Subcutaneous abdominal adipose tissue (tissue), 5 donors: Measurements from ENCODE around the gene SURF4.

Experiments used
- H3K27ac ChIP-seq: one replicate; pipeline ENCODE4 v1.7.0; 2013; ENCODE audit warnings: low read depth, mild to moderate bottlenecking, inconsistent platforms, low read length, moderate library complexity
- H3K27me3 ChIP-seq, 5 donors: one replicate each; pipeline ENCODE4 v1.7.0; 2013; ENCODE audit warnings: low read length in 5 of 5, inconsistent platforms in 1 of 5; ENCODE audit not compliant: control insufficient read depth in 5 of 5, insufficient read depth in 4 of 5
- H3K36me3 ChIP-seq, 5 donors: one replicate each; pipeline ENCODE4 v1.7.0; 2013; ENCODE audit warnings: low read length in 5 of 5; ENCODE audit not compliant: control insufficient read depth in 5 of 5, insufficient read depth in 5 of 5
- H3K4me1 ChIP-seq, 5 donors: one replicate each; pipeline ENCODE4 v1.7.0; 2013; ENCODE audit warnings: low read length in 5 of 5, mild to moderate bottlenecking in 3 of 5, moderate library complexity in 1 of 5; ENCODE audit not compliant: control insufficient read depth in 5 of 5, insufficient read depth in 5 of 5
- H3K4me3 ChIP-seq, 5 donors: one replicate each; pipeline ENCODE4 v1.7.0; 2013; ENCODE audit warnings: low read length in 5 of 5, low read depth in 1 of 5
- H3K9ac ChIP-seq, 5 donors: one replicate each; pipeline ENCODE4 v1.7.0; 2013; ENCODE audit warnings: low read length in 5 of 5, mild to moderate bottlenecking in 4 of 5, moderate library complexity in 3 of 5
- H3K9me3 ChIP-seq, 5 donors: one replicate each; pipeline ENCODE4 v1.7.0; 2013; ENCODE audit warnings: low read length in 5 of 5; ENCODE audit not compliant: control insufficient read depth in 5 of 5
- donor health status: healthy.
- donor health status: healthy.
- donor health status: healthy.
- donor health status: healthy.
- donor health status: healthy.

SURF4 gene

DNA sequence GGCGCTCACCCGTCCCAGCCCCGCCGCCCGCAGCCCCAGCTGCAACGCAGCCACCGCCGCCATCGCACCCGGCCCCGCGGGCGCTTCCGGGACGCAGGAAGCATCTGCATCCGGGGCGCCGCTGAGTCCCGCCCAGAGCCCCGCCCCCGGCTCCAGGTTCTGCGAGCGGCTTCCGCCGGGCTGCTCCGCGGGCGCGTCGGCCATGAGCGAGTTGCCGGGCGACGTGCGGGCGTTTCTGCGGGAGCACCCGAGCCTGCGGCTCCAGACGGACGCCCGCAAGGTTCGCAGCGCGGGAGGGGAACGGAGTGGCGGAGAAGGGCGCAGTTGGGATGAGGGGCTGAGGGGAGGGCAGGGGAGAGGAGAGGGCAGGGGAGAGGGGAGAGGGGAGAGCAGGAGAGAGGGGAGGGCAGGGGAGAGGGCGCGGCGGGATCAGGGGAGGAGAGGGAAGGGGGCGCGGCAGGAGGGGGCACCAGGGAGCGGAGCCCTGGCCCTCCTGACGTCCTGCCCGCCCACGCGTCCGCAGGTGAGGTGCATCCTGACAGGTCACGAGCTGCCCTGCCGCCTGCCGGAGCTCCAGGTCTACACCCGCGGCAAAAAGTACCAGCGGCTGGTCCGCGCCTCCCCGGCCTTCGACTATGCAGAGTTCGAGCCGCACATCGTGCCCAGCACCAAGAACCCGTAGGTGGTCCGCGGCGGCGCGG, 19.3 kb downstream of the SURF4 start, which contains the start of the genes SURF1 and SURF2:
Gene SURF1 (minus strand): TSS at position 97 of the 701 bp plus-strand sequence. CDS start 34 bp downstream, at position 63.
Gene SURF2 (plus strand): TSS at position 160 of the 701 bp plus-strand sequence. CDS start 43 bp downstream, at position 203.
- Histone ChIP-seq H3K4me3 (peak within 1 kb of the TSS; percentile 72 to 88 (median 78)), H3K4me1 (peaks cover 2 to 54% (median 37%) of the 10 kb centered on the region in 5 donors), H3K27me3 (no peaks in the 10 kb centered on the region), H3K9me3 (peaks cover 0 to 2% (median 0%) of the 10 kb centered on the region in 5 donors), H3K9ac (peak within 1 kb of the TSS in 4 of 5 donors; percentile 79 to 87 (median 84)), H3K27ac (no peak within 1 kb of the TSS), H3K36me3 (peaks cover 0 to 65% (median 37%) of the 10 kb centered on the region in 5 donors)

DNA sequence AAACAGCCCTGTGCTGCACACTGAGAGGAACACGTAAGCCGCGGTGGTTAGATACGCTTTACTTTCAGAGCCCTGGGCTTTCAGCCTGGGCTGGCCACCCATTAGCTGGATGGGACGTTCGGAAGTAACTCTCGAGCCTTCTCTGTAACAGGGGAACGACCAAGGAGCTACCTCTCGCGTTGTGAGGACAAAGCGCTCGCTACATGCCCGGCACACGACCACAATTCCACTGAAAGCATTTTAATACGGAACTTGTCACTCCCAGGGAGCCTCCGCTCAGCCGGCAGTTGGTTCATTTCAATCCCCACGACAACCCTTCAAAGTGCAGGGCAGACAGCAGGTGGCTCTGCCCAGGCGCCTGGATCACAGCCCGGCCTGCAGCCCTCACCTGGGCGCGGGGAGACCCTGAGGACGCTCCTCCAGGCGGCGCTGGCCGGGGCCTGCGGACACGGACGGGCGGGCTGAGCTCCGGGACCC, 19.9 kb downstream of the SURF4 start:
- Histone ChIP-seq H3K4me1 (peaks cover 2 to 57% (median 37%) of the 10 kb centered on the region in 5 donors), H3K4me3 (peak overlapping the region; percentile 72 to 88 (median 78)), H3K27me3 (no peaks in the 10 kb centered on the region), H3K27ac (no peak overlapping the region), H3K9ac (peak overlapping the region in 4 of 5 donors; percentile 79 to 87 (median 84)), H3K9me3 (peaks cover 0 to 2% (median 0%) of the 10 kb centered on the region in 5 donors), H3K36me3 (peaks cover 1 to 65% (median 37%) of the 10 kb centered on the region in 5 donors)

DNA sequence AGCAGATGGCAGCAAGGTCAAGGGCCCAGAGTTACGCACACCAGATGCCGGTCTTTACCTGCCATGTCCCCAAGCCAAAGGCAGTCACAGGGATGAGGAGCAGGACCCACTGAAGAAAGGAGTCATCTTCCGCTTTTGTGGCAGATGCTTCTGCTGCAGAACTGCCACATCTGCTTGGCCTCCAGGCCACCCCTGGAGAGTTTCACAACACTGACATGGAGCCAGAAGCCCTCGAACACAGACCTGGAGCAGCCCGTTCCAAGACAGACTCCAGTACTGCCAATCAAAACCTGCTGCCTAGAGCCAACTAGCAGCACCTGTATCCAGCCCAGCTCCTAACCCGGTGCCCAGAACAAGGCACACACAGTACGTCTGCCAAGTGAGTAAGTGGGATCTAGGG, 21.1 kb downstream of the SURF4 start:
- Histone ChIP-seq H3K36me3 (peaks cover 5 to 65% (median 38%) of the 10 kb centered on the region in 5 donors), H3K4me3 (peak overlapping the region in 1 of 5 donors; percentile 6), H3K9me3 (peaks cover 0 to 2% (median 0%) of the 10 kb centered on the region in 5 donors), H3K27me3 (no peaks in the 10 kb centered on the region), H3K9ac (peak overlapping the region in 1 of 5 donors; percentile 1), H3K27ac (no peak overlapping the region), H3K4me1 (peaks cover 2 to 56% (median 42%) of the 10 kb centered on the region in 5 donors)

DNA sequence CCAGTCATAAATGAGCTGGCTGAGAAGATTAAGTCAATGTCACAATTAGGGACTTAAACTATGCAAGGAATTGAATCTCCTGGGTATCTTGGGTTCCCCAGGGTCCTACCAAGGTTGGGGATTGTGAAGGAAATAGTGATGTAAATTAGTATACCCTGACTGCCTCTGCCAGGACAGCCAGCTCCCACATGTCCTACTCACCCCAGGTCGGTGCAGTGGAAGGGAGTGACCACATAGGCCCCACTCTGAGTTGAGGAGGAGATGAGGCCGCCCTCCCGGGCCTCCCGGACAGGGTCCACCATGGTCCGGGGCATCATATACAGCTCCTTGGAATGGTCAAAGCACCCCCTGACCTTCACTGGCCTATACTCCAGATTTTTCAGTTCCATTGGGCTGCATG, 22.3 kb downstream of the SURF4 start:
- Histone ChIP-seq H3K4me1 (peaks cover 6 to 56% (median 47%) of the 10 kb centered on the region in 5 donors), H3K9me3 (peaks cover 0 to 2% (median 0%) of the 10 kb centered on the region in 5 donors), H3K4me3 (no peak overlapping the region), H3K36me3 (peaks cover 5 to 62% (median 41%) of the 10 kb centered on the region in 5 donors), H3K27ac (no peak overlapping the region), H3K27me3 (no peaks in the 10 kb centered on the region), H3K9ac (no peak overlapping the region)

DNA sequence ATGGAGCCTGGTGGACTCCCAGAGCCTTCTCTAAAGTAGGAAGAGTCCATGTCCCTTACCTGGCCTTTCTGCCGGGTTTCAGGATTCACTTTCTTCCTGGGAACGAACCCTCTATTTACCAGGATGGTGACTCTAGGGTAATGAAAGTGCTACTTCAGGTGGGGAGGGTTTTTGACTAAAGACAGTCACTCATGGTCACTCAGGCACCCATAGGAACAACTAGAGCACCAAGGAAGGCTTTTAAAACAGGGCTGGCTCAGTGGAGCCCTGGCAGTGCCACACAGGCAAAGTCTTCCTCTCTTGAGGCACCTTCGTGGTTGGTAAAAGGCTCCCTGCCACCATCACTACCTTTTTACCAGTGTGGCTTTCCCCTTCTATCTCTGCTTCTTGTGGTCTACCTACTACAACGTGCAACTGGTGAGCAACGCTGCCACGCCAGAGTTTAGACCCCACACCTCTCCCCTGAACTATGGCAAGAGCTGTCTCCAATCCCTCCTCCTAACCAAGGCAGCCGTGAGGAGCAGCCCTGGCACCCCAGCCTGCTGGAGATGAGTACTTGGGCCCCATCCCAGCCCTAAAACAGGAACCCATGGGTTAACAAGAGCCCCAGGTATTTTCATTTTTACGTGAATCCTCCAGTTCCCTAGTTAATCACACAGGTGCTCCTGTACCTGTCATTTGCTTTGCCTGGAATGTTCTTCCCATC, 23.1 kb downstream of the SURF4 start:
- Histone ChIP-seq H3K9ac (no peak overlapping the region), H3K4me3 (no peak overlapping the region), H3K4me1 (peaks cover 6 to 52% (median 45%) of the 10 kb centered on the region in 5 donors), H3K27me3 (no peaks in the 10 kb centered on the region), H3K36me3 (peaks cover 5 to 57% (median 41%) of the 10 kb centered on the region in 5 donors), H3K27ac (no peak overlapping the region), H3K9me3 (peaks cover 0 to 2% (median 0%) of the 10 kb centered on the region in 5 donors)

DNA sequence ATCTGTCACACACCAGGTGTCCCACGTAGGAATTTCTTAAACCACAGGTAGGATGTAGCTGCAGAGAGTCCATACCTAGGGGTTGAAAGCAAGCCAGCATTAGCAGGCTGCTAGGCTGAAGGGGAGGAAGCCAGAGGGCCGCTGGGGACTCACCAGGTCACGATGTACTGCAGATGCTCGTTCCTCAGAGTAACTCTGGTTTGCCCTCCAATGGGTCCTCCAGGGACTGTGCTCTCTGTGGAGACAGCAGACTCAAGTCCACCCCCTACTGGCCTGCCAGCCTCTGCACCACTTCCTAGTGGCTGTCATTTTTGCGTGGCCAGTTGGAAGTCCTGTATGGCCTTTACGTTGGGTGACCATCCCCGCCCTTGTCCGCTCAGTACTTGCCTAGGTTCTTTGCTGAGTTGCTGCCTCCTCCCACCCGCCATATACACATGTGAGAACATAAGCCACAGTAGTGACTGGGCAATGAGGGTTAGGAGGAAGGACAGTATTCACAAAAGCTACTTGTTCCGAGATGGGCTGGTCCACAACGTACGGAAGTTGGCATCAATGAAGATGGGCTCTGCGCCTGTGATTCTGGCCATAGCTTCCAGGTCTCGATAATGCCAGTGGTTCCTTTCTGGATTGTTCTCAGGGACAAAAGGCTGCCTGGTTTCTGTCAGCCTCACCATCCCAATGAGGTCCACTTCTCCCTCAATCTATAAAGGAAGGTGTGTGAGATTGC, 23.8 kb downstream of the SURF4 start:
- peaks cover 5 to 55% (median 41%) of the 10 kb centered on the region in 5 donors for H3K36me3 ChIP-seq
- no peak overlapping the region for H3K27ac ChIP-seq
- H3K4me3 ChIP-seq: no peak overlapping the region
- H3K9ac ChIP-seq: no peak overlapping the region
- H3K9me3 ChIP-seq: peaks cover 0 to 2% (median 0%) of the 10 kb centered on the region in 5 donors
- H3K27me3 ChIP-seq: no peaks in the 10 kb centered on the region
- peaks cover 6 to 50% (median 39%) of the 10 kb centered on the region in 5 donors for H3K4me1 ChIP-seq

DNA sequence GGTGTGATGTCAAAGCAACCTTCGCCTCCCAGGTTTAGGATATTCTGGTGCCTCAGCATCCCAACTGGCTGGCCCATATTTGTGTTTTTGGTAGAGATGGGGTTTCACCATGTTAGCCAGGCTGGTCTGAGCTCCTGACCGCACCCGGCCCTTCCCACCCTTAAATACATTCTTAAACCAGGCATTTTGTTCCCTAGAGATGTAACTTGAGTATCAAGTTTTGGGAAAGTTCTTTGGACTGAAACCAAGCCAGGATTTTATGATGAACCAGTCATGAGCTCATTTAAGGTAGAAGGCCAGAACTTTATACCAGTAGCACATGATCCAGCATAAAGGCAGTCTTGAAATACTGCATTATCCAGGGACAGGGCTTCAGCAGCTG, 24.3 kb downstream of the SURF4 start:
- Histone ChIP-seq H3K9me3 (peaks cover 0 to 2% (median 0%) of the 10 kb centered on the region in 5 donors), H3K4me1 (peaks cover 8 to 50% (median 39%) of the 10 kb centered on the region in 5 donors), H3K27ac (no peak overlapping the region), H3K4me3 (no peak overlapping the region), H3K9ac (no peak overlapping the region), H3K36me3 (peaks cover 5 to 55% (median 41%) of the 10 kb centered on the region in 5 donors), H3K27me3 (no peaks in the 10 kb centered on the region)

DNA sequence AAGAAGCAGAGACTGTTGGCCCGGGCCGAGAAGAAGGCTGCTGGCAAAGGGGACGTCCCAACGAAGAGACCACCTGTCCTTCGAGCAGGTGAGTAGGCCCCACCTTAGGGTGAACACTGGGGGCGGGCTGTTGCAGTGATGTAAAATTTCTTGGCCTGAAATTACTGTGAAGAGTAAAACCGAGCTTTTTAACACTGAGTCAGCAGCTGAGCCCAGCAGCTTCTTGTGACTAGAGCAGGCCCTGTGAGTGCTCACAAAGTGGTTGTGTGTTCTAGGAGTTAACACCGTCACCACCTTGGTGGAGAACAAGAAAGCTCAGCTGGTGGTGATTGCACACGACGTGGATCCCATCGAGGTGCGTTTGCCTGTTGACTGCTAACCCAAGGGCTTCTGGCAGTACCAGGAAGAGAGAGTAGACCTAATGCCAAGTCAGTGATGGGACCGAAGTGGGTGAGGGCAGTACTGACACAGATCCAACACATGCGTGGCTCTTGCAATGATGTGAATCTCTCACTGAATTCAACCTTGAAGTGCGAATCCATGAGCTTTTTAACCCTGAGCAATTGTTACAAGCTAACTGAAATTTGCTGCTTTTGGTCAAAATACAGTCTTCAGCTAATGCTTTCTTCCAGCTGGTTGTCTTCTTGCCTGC, 25.8 kb downstream of the SURF4 start:
- peak overlapping the region in 3 of 5 donors; percentile 99 for H3K9ac ChIP-seq
- H3K4me1 ChIP-seq: peaks cover 11 to 48% (median 37%) of the 10 kb centered on the region in 5 donors
- peaks cover 5 to 66% (median 47%) of the 10 kb centered on the region in 5 donors for H3K36me3 ChIP-seq
- H3K27me3 ChIP-seq: no peaks in the 10 kb centered on the region
- H3K4me3 ChIP-seq: no peak overlapping the region
- H3K9me3 ChIP-seq: peaks cover 0 to 2% (median 0%) of the 10 kb centered on the region in 5 donors
- no peak overlapping the region for H3K27ac ChIP-seq
